K562 (cell line): Measurements from ENCODE around the gene CRCP.
"Not testable (repeated sequence)": the region's sequence is repeated elsewhere in the genome, so short reads cannot be mapped to it uniquely, and the experiment has no call there.

ENCODE experiments used
- EHMT2 ChIP-seq: fragments of 450-650 bp; IDR thresholded peaks from 2 replicates; pipeline ENCODE4 v1.6.1; 2018; ENCODE audit warnings: antibody characterized with exemption
- EZH2 ChIP-seq: IDR thresholded peaks from 2 replicates; pipeline ENCODE4 v1.6.1; 2012; ENCODE audit warnings: low read depth, mild to moderate bottlenecking, inconsistent platforms, low read length, borderline replicate concordance
- KAT8 ChIP-seq: fragments of 450-650 bp; IDR thresholded peaks from 2 replicates; pipeline ENCODE4 v1.6.1; 2016; ENCODE audit warnings: low read depth, mild to moderate bottlenecking
- NR3C1 ChIP-seq: sonication (generic); formaldehyde crosslinking; IDR thresholded peaks from 2 replicates; pipeline ENCODE4 v1.8.1; 2022; ENCODE audit warnings: missing genetic modification reagents
- ZNF324 ChIP-seq: fragments of 250-450 bp; sonication (Bioruptor Pico); IDR thresholded peaks from 2 replicates; pipeline ENCODE4 v1.4.0; 2020; ENCODE audit warnings: mild to moderate bottlenecking

DNA sequence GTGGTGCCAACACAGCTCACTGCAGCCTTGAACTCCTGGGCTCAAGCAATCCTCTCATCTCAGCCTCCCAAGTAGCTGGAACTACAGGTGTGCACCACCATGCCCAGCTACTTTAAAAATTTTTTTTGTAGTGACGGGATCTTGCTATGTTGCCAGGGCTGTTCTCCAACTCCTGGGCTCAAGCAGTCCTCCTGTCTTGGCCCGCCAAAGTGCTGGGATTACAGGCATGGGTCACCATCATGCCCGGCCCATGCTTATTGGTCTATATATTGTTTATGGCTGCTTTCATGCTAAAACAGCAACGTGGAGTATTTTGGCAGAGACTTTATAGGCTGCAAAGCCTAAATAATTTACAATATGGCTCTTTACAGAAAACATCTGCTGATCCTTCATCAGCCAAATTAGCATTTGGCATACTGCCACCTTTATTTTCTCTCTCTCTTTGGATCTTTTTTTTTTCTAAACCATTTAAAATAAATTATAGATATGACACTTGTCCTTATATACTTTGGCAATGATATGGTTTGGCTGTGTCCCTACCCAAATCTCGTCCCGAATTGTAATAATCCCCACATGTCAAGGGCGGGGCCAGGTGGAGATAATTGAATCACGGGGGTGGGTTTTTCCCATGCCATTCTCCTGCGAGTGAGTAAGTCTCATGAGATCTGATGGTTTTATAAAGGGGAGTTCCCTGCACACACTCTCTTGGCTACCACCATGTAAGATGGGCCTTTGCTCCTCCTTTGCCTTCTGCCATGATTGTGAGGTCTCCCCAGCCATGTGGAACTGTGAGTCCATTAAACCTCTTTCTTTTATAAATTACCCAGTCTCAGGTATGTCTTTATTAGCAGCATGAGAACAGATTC lies 58.1 kb downstream of the CRCP start:
- TF ChIP-seq KAT8; ZNF324 (CRISPR knock-in tag); NR3C1 (CRISPR knock-in tag); EZH2; EHMT2: not testable (repeated sequence)
